ENCODE results near the gene ZDHHC24.

The ZDHHC24 gene

GRCh38 chr11:66494935-66495334, 50.9 kb downstream of the ZDHHC24 start:
- no peak for DNase-seq

- DNase-seq, result no peak
Measured at GRCh38 chr11:66494458-66494857, 51.4 kb downstream of the ZDHHC24 start.

GRCh38 chr11:66493130-66493529, 52.7 kb downstream of the ZDHHC24 start:
- no peak for DNase-seq

GRCh38 chr11:66492161-66492865, 53.5 kb downstream of the ZDHHC24 start:
- no peak for DNase-seq

GRCh38 chr11:66491315-66491935, 54.4 kb downstream of the ZDHHC24 start:
- no peak for DNase-seq

GRCh38 chr11:66489636-66490035, 56.2 kb downstream of the ZDHHC24 start:
- DNase-seq, result no peak

GRCh38 chr11:66488957-66489356, 56.9 kb downstream of the ZDHHC24 start:
- DNase-seq, result no peak

- DNase-seq, result no peak
Measured at GRCh38 chr11:66484806-66485380, 61.0 kb downstream of the ZDHHC24 start.

GRCh38 chr11:66480117-66480938, 65.5 kb downstream of the ZDHHC24 start, which contains the start of gene DPP3:
Gene DPP3 (plus strand): TSS chr11:66480434. CDS start chr11:66482201, 1,767 bp downstream.
- peak; percentile 98 to 99 for DNase-seq

GRCh38 chr11:66479394-66480116, 66.3 kb downstream of the ZDHHC24 start:
- DNase-seq, result peak; percentile 40 to 41

- no peak for DNase-seq
Measured at GRCh38 chr11:66478729-66479393, 67.0 kb downstream of the ZDHHC24 start.

- no peak for DNase-seq
Measured at GRCh38 chr11:66477263-66478201, 68.3 kb downstream of the ZDHHC24 start.

- no peak for DNase-seq
Measured at GRCh38 chr11:66476841-66477251, 69.0 kb downstream of the ZDHHC24 start.

- no peak for DNase-seq
Measured at GRCh38 chr11:66476173-66476840, 69.5 kb downstream of the ZDHHC24 start.

GRCh38 chr11:66475349-66476172, 70.3 kb downstream of the ZDHHC24 start:
- DNase-seq, result no peak

- DNase-seq, result no peak
Measured at GRCh38 chr11:66473608-66474515, 72.0 kb downstream of the ZDHHC24 start.

- no peak for DNase-seq
Measured at GRCh38 chr11:66473167-66473566, 72.7 kb downstream of the ZDHHC24 start.

- DNase-seq, result no peak
Measured at GRCh38 chr11:66472054-66472453, 73.8 kb downstream of the ZDHHC24 start.
